Measurements from ENCODE around the gene HIP1. TPM values are rescaled to one million over a fixed set of nuclear protein-coding genes. Genes with fewer than 3 reads are reported as not detected.

The HIP1 gene
- total and polyA plus RNA-seq, 2 of the 13 experiments (the other 11 are each of a cell fraction or from before 2014, with no cell fraction given) = 4.5 to 6.2 TPM

DNA sequence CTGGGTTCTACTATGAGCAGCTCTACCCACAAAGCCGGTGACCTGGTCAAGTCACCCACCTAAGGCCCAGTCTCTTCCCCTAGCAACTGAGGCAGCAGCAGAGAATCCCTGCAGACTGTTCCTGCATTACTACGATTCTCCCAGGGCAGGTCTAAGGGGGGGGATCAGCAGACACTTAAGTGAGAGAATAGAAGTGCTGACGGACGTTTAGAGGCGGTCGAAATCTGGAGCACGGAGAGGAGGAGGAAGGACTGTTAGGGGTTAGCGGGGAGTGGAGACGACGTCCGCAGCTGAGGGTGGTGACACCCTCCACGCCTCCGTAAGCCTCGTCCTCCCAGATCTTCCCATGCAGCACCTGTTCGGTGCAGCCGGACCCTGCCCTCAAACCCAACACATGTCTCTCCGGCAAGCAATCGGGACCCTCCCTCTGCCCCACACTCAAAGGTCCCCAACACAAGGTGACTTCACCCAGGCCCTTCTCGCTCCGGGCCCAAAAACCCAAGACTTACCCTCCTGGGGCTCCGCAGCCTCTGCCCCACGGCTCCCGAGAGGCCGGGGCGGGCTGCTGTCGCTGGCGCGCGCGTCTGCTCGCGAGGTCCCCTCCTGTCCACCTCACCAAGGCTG lies 253.3 kb downstream of the HIP1 start (continued):
- TF ChIP-seq ELF4 (CRISPR knock-in tag; IDR thresholded peaks at IDR 0.05; ENCODE audit: borderline replicate concordance) (0 out of 2 replicates have a peak, but pooled peaks have one; percentile 7), ZBTB38 (CRISPR knock-in tag; IDR thresholded peaks at IDR 0.05) (0 out of 2 replicates have a peak, but pooled peaks have one; percentile 14), SAP130 (CRISPR knock-in tag; IDR thresholded peaks at IDR 0.05; ENCODE audit: low read depth) (peak; percentile 1; the same call in 1 of the 2 replicates), ZNF263 (CRISPR knock-in tag; IDR thresholded peaks at IDR 0.05) (peak; percentile 72), EED (CRISPR knock-in tag; IDR thresholded peaks at IDR 0.05) (0 out of 2 replicates have a peak, but pooled peaks have one; percentile 6), ZBTB3 (CRISPR knock-in tag; IDR thresholded peaks at IDR 0.05; ENCODE audit: borderline replicate concordance, low read depth) (peak; percentile 8; the same call in 1 of the 2 replicates), ZNF761 (CRISPR knock-in tag; conservative IDR thresholded peaks at IDR 0.05) (peak; percentile 8; the same call in 1 of the 2 replicates)
- TF ChIP-seq, protein P1, sequence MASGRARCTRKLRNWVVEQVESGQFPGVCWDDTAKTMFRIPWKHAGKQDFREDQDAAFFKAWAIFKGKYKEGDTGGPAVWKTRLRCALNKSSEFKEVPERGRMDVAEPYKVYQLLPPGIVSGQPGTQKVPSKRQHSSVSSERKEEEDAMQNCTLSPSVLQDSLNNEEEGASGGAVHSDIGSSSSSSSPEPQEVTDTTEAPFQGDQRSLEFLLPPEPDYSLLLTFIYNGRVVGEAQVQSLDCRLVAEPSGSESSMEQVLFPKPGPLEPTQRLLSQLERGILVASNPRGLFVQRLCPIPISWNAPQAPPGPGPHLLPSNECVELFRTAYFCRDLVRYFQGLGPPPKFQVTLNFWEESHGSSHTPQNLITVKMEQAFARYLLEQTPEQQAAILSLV (CRISPR knock-in tag; IDR thresholded peaks at IDR 0.05; ENCODE audit: borderline replicate concordance) = 0 out of 2 replicates have a peak, but pooled peaks have one; percentile 32
- TF ChIP-seq, protein P2, sequence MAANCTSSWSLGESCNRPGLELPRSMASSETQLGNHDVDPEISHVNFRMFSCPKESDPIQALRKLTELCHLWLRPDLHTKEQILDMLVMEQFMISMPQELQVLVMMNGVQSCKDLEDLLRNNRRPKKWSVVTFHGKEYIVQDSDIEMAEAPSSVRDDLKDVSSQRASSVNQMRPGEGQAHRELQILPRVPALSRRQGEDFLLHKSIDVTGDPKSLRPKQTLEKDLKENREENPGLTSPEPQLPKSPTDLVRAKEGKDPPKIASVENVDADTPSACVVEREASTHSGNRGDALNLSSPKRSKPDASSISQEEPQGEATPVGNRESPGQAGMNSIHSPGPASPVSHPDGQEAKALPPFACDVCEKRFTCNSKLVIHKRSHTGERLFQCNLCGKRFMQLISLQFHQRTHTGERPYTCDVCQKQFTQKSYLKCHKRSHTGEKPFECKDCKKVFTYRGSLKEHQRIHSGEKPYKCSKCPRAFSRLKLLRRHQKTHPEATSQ (CRISPR knock-in tag; IDR thresholded peaks at IDR 0.05; ENCODE audit: borderline replicate concordance) = 0 out of 2 replicates have a peak, but pooled peaks have one; percentile 1
- TF ChIP-seq, protein P3, sequence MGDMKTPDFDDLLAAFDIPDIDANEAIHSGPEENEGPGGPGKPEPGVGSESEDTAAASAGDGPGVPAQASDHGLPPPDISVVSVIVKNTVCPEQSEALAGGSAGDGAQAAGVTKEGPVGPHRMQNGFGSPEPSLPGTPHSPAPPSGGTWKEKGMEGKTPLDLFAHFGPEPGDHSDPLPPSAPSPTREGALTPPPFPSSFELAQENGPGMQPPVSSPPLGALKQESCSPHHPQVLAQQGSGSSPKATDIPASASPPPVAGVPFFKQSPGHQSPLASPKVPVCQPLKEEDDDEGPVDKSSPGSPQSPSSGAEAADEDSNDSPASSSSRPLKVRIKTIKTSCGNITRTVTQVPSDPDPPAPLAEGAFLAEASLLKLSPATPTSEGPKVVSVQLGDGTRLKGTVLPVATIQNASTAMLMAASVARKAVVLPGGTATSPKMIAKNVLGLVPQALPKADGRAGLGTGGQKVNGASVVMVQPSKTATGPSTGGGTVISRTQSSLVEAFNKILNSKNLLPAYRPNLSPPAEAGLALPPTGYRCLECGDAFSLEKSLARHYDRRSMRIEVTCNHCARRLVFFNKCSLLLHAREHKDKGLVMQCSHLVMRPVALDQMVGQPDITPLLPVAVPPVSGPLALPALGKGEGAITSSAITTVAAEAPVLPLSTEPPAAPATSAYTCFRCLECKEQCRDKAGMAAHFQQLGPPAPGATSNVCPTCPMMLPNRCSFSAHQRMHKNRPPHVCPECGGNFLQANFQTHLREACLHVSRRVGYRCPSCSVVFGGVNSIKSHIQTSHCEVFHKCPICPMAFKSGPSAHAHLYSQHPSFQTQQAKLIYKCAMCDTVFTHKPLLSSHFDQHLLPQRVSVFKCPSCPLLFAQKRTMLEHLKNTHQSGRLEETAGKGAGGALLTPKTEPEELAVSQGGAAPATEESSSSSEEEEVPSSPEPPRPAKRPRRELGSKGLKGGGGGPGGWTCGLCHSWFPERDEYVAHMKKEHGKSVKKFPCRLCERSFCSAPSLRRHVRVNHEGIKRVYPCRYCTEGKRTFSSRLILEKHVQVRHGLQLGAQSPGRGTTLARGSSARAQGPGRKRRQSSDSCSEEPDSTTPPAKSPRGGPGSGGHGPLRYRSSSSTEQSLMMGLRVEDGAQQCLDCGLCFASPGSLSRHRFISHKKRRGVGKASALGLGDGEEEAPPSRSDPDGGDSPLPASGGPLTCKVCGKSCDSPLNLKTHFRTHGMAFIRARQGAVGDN (CRISPR knock-in tag; IDR thresholded peaks at IDR 0.05) = peak; percentile 61; the same call in 1 of the 2 replicates

Small RNAs within 50 kb of the gene (small RNA-seq; reads per million reads assigned to genes)
- gene AC211429.1 (ENCODE audit: insufficient read depth in 2 of 3, insufficient read length in 3 of 3, low read depth in 2 of 3, low replicate concordance in 1 of 3) = 0 reads per million in 3 experiments
- gene RF00019 (ENCODE audit: insufficient read depth in 2 of 3, insufficient read length in 3 of 3, low read depth in 2 of 3, low replicate concordance in 1 of 3) = 0 reads per million in 3 experiments

Other genes starting within 250 kb of the HIP1 start
- gene SPDYE5, start 246.6 kb downstream of the HIP1 start, total RNA-seq (2016; rRNA removed; fragmentation: Illumina TruSeq; extraction: Trizol) = not detected in 2 replicates
- not detected in 2 replicates for gene SPDYE5, start 246.6 kb downstream of the HIP1 start, polyA plus RNA-seq (2011; rRNA removed)
- gene CCL26, start 33.3 kb upstream of the HIP1 start, total RNA-seq (2016; rRNA removed; fragmentation: Illumina TruSeq; extraction: Trizol) = not detected in 2 replicates
- gene CCL26, start 33.3 kb upstream of the HIP1 start, polyA plus RNA-seq (2011; rRNA removed) = 0.16 TPM in 2 replicates
- gene CCL24, start 74.9 kb upstream of the HIP1 start, total RNA-seq (2016; rRNA removed; fragmentation: Illumina TruSeq; extraction: Trizol) = not detected in 2 replicates
- not detected in 2 replicates for gene CCL24, start 74.9 kb upstream of the HIP1 start, polyA plus RNA-seq (2011; rRNA removed)
- 14.9 and 23.1 TPM in 2 replicates for gene RHBDD2, start 140.1 kb upstream of the HIP1 start, total RNA-seq (2016; rRNA removed; fragmentation: Illumina TruSeq; extraction: Trizol)
- 26.4 and 41.1 TPM in 2 replicates for gene RHBDD2, start 140.1 kb upstream of the HIP1 start, polyA plus RNA-seq (2011; rRNA removed)
- 115 and 266 TPM in 2 replicates for gene POR, start 176.2 kb upstream of the HIP1 start, total RNA-seq (2016; rRNA removed; fragmentation: Illumina TruSeq; extraction: Trizol)
- gene POR, start 176.2 kb upstream of the HIP1 start, polyA plus RNA-seq (2011; rRNA removed) = 145 and 208 TPM in 2 replicates

All from HepG2 (cell line).